ENCODE results near the gene SMKR1. TPM values are rescaled to one million over a fixed set of nuclear protein-coding genes. Genes with fewer than 3 reads are reported as not detected.
A peak's percentile ranks its signal among the peaks of the same experiment; 100 is the strongest.

The SMKR1 gene
- total and polyA plus RNA-seq, 2 of the 8 experiments (the other 6 are each of a cell fraction or from before 2014, with no cell fraction given): 0.39 to 1.6 TPM

- Histone ChIP-seq H4K20me1 (replicated peaks in 1 of 2; ENCODE audit: control insufficient read depth in 1 of 2, insufficient read depth in 2 of 2, low read length in 2 of 2) (no peaks in the 10 kb centered on the region), H3K79me2 (ENCODE audit: control insufficient read depth in 1 of 2, insufficient read depth in 2 of 2, low read length in 2 of 2) (no peaks in the 10 kb centered on the region), H3K4ac (replicated peaks; ENCODE audit: insufficient read length, low read depth, low read length) (no peak overlapping the region), H3K4me2 (ENCODE audit: insufficient read depth in 1 of 2, low read depth in 2 of 2, low read length in 2 of 2) (peak overlapping the region; percentile 23 to 24; a peak in 3 of 4 replicates), H3K56ac (replicated peaks; ENCODE audit: insufficient read length, low read depth, low read length) (no peak overlapping the region), H3K79me1 (ENCODE audit: low read depth, low read length) (no peaks in the 10 kb centered on the region), H3K27ac (ENCODE audit: low read depth, low read length) (no peak overlapping the region), H3K14ac (ENCODE audit: insufficient read length) (no peak overlapping the region), H2BK12ac (ENCODE audit: low read depth, low read length) (peak overlapping the region; percentile 80), H3K9me3 (ENCODE audit: insufficient read depth in 2 of 2, low read depth in 1 of 2, low read length in 1 of 2) (no peaks in the 10 kb centered on the region), H2BK20ac (ENCODE audit: low read length) (no peak overlapping the region; the same call in 1 of the 2 replicates), H4K91ac (replicated peaks; ENCODE audit: insufficient read length, low read length) (no peak overlapping the region), H3K4me1 (replicated peaks in 1 of 4; ENCODE audit: control insufficient read depth in 3 of 4, insufficient read depth in 4 of 4, low read length in 3 of 4) (peaks cover 0 to 11% (median 6%) of the 10 kb centered on the region in 4 experiments; a peak in 4 of 7 replicates), H3K4me3 (ENCODE audit: extremely low read depth in 1 of 4, insufficient read depth in 2 of 4, low read depth in 3 of 4, low read length in 4 of 4) (no peak overlapping the region), H4K8ac (ENCODE audit: extremely low read depth, insufficient read depth, low read length) (peak overlapping the region; percentile 86; the same call in 1 of the 2 replicates), H3K23ac (ENCODE audit: insufficient read length) (no peak overlapping the region), H3K27me3 (replicated peaks in 1 of 4; ENCODE audit: control insufficient read depth in 3 of 4, extremely low read depth in 1 of 4, insufficient read depth in 3 of 4, low read length in 3 of 4) (peaks cover 0 to 3% (median 0%) of the 10 kb centered on the region in 4 experiments; a peak in 1 of 7 replicates), H2BK120ac (replicated peaks; ENCODE audit: low read depth, low read length) (no peak overlapping the region), H3K18ac (ENCODE audit: extremely low read depth, low read length) (peak overlapping the region; percentile 78; the same call in 1 of the 2 replicates), H3K36me3 (ENCODE audit: control insufficient read depth in 2 of 4, insufficient read depth in 4 of 4, low read length in 3 of 4) (no peaks in the 10 kb centered on the region), H3K23me2 (ENCODE audit: low read depth, low read length) (no peaks in the 10 kb centered on the region; the same call in 1 of the 2 replicates), H3K9ac (replicated peaks in 1 of 4; ENCODE audit: extremely low read depth in 1 of 4, low read depth in 3 of 4, low read length in 3 of 4) (no peak overlapping the region), H2AK5ac (ENCODE audit: low read depth, low read length) (no peak overlapping the region), H2AFZ (ENCODE audit: low read length) (no peak overlapping the region), H4K5ac (ENCODE audit: insufficient read length, low read depth, low read length) (no peak overlapping the region), H2BK15ac (ENCODE audit: low read length) (0 out of 2 replicates have a peak overlapping the region, but pooled peaks have one; percentile 81), H2BK5ac (ENCODE audit: low read depth, low read length) (peak overlapping the region; percentile 73; the same call in 1 of the 2 replicates)
- no peak for DNase-seq (ENCODE audit: low read depth in 1 of 2, low spot score in 2 of 2)
- FAIRE-seq: no peak
- ChIA-PET CTCF (ENCODE audit: partially characterized antibody) (interaction anchor here (0.7 to 2.1 kb wide), 5 partner anchors 11 to 272 kb away, joined by 3 to 6 read pairs (median 4); no protein-coding TSS in a partner anchor), POLR2A (ENCODE audit: partially characterized antibody) (no interaction called here)
- 45% methylated on average over 11 of the region's 11 CpGs; no CpG with 5 or more reads in 1 of the 2 experiments for WGBS, 2 experiments (ENCODE audit: extremely low coverage in 1 of 2, insufficient coverage in 1 of 2, insufficient read length in 1 of 2, insufficient replicate concordance in 2 of 2, low coverage in 1 of 2, low lambda C conversion rate in 2 of 2, missing lambda C conversion rate in 1 of 2)
- TF ChIP-seq CTCF (IDR thresholded peaks at IDR 0.05; ENCODE audit: control extremely low read depth in 1 of 3, insufficient read depth in 1 of 3, low read depth in 1 of 3, low read length in 3 of 3) (no peak), SP1 (IDR thresholded peaks at IDR 0.05; ENCODE audit: low read depth, low read length) (no peak), SAP30 (IDR thresholded peaks at IDR 0.05; ENCODE audit: insufficient read depth, insufficient replicate concordance, low read length) (no peak), HDAC6 (IDR thresholded peaks at IDR 0.05; ENCODE audit: low read depth, low read length) (no peak), NRF1 (IDR thresholded peaks at IDR 0.05; ENCODE audit: low read depth, low read length) (no peak), EGR1 (IDR thresholded peaks at IDR 0.05; ENCODE audit: borderline replicate concordance, low read depth, low read length) (no peak), BRCA1 (IDR thresholded peaks at IDR 0.05; ENCODE audit: low read depth, low read length) (no peak), HDAC2 (IDR thresholded peaks at IDR 0.05; ENCODE audit: borderline replicate concordance in 1 of 2, low read depth in 2 of 2, low read length in 2 of 2) (no peak), FOSL1 (IDR thresholded peaks at IDR 0.05; ENCODE audit: insufficient read depth, low read depth, low read length) (no peak)
These were observed 55.6 kb downstream of the SMKR1 start for GRCh38 chr7:129557686-129558481.
